ENCODE measurements around the gene ACTRT3. TPM values are rescaled to one million over a fixed set of nuclear protein-coding genes. Genes with fewer than 3 reads are reported as not detected.

Gene ACTRT3
- total and polyA plus RNA-seq, 2 of the 13 experiments (the other 11 are each of a cell fraction or from before 2014, with no cell fraction given), result 0.42 to 0.97 TPM

GRCh38 chr3:169764882-169765612 lies 4.3 kb downstream of the ACTRT3 start, which contains the start of gene TERC (continued):
- TF ChIP-seq ZBTB10 (CRISPR knock-in tag; IDR thresholded peaks at IDR 0.05; ENCODE audit: borderline replicate concordance) (no peak), NCOA1 (CRISPR knock-in tag; IDR thresholded peaks at IDR 0.05) (no peak), CREM (IDR thresholded peaks at IDR 0.05) (peak; percentile 55), CREM (CRISPR knock-in tag; IDR thresholded peaks at IDR 0.05) (no peak), ZNF605 (CRISPR knock-in tag; IDR thresholded peaks at IDR 0.05) (peak; percentile 36; the same call in 1 of the 2 replicates), ZFP36L1 (CRISPR knock-in tag; IDR thresholded peaks at IDR 0.05) (0 out of 2 replicates have a peak, but pooled peaks have one; percentile 35), ZBTB33 (CRISPR knock-in tag; IDR thresholded peaks at IDR 0.05) (0 out of 2 replicates have a peak, but pooled peaks have one; percentile 12), ZNF180 (CRISPR knock-in tag; IDR thresholded peaks at IDR 0.05; ENCODE audit: borderline replicate concordance, low read depth) (no peak), ZSCAN30 (CRISPR knock-in tag; IDR thresholded peaks at IDR 0.05) (no peak), DMAP1 (CRISPR knock-in tag; IDR thresholded peaks at IDR 0.05) (0 out of 2 replicates have a peak, but pooled peaks have one; percentile 68), SRSF1 (optimal IDR thresholded peaks at IDR 0.05; ENCODE audit: low read depth, low read length) (peak; percentile 38), ZSCAN31 (CRISPR knock-in tag; IDR thresholded peaks at IDR 0.05; ENCODE audit: low read depth) (no peak), IRF9 (CRISPR knock-in tag; IDR thresholded peaks at IDR 0.05; ENCODE audit: borderline replicate concordance) (no peak), ZNF713 (CRISPR knock-in tag; IDR thresholded peaks at IDR 0.05) (0 out of 2 replicates have a peak, but pooled peaks have one; percentile 3), ZNF747 (CRISPR knock-in tag; IDR thresholded peaks at IDR 0.05; ENCODE audit: borderline replicate concordance) (no peak), NKX3-1 (CRISPR knock-in tag; IDR thresholded peaks at IDR 0.05) (no peak), ZNF543 (CRISPR knock-in tag; IDR thresholded peaks at IDR 0.05) (no peak), WIZ (CRISPR knock-in tag; IDR thresholded peaks at IDR 0.05) (peak; percentile 60; the same call in 1 of the 2 replicates), ZNF263 (CRISPR knock-in tag; IDR thresholded peaks at IDR 0.05) (no peak), ETV6 (CRISPR knock-in tag; conservative IDR thresholded peaks at IDR 0.05) (peak; percentile 89)
